HG03097 (cell line): ENCODE results near the gene ERFE.

Experiments used
- ATAC-seq: cut with Tn5 transposase; IDR thresholded peaks from one replicate; pipeline ENCODE4 v1.9.1; 2021; ENCODE audit not compliant: unreplicated experiment, low FRiP score

The ERFE gene

DNA sequence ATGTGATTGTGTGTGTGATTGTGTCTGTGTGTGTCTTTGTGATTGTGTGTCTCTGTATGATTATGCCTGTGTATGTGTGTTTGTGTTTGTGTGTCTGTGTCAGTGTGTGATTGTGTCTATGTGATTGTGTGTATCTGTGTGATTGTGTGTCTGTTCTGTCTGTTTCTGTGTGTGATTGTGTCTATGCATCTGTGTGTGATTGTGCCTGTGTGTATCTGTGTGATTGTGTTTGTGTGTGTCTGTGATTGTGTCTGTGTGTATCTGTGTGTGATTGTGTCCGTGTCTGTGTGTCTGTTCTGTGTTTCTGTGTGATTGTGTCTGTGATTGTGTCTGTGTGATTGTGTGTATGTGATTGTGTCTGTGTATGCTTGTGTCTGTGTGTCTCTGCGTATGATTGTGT is 32.4 kb upstream of the ERFE start:
- no peak for ATAC-seq

DNA sequence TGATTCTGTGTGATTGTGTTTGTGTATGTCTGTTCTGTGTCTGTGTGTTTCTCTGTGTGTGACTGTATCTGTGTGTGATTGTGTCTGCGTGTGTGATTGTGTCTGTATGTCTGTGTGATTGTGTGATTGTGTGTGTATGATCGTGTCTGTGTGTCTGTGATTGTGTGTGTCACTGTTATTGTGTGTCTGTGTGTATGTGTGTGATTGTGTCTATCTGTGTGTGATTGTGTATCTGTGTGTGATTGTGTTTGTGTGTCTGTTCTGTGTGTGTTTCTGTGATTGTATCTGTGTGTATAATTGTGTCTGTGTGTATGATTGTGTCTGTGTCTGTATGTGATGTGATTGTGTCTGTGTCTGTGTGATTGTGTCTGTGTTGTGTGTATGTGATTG is 32.0 kb upstream of the ERFE start:
- no peak for ATAC-seq

DNA sequence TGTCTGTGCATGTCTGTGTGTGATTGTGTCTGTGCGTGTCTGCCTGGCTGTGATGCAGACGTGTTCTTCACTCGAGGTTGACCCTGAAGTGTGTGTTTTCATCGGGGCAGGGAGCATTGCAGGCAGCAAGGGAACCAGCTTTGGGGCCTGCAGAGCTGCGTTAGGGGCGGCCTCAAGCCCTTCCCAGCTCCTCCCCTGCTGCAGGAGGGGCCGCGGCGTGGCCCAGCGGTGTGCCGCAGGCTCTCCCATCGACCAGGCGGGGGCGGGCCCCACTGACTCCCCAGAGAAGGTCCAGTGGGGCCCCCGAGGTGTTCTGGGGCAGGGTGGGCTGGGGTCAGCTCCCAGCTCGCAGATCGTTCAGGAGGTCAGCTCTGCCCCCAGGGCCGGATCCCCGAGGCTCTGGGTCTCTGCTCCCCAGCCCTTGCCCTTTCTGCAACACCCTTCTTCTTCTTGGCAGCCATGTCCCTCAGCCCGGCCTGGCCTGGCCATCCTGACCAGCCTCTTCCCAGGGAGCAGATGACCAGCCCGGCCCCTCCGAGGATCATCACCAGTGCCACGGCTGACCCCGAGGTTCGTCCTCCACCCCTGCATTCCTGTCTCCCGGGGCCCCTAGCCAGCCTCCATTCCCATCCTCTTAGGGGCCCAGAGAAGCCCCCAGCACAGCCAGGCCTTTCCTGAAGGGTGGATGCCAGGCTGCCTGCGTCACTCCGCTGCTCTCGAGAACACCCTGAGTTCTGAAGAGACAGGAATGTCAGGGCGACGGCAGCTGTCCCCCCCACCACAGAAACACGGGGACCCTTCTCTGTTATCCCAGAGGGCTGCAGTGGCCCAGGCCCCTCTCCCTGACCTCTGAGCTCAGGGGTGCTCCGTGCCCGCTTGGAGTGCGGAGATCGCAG is 31.4 kb upstream of the ERFE start:
- ATAC-seq: no peak

DNA sequence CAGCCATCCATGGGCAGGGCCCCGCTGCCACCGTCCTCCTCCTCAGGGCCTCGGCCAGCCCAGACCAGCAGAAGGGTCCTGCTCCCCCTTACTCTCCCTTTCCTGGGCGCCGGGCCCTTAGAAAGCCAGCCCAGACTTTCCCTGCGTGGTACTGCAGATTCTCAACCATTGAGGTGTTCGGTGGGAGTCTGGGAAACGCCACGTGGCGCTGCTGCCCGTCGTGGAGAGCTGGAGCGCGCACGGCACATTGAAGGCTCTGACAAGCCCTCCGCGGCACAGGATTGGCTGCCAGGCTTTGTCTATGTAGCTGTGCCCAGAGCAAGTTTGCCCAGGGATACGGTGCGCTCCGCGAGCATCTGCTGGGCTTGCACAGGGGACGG is 30.7 kb upstream of the ERFE start:
- ATAC-seq: no peak

DNA sequence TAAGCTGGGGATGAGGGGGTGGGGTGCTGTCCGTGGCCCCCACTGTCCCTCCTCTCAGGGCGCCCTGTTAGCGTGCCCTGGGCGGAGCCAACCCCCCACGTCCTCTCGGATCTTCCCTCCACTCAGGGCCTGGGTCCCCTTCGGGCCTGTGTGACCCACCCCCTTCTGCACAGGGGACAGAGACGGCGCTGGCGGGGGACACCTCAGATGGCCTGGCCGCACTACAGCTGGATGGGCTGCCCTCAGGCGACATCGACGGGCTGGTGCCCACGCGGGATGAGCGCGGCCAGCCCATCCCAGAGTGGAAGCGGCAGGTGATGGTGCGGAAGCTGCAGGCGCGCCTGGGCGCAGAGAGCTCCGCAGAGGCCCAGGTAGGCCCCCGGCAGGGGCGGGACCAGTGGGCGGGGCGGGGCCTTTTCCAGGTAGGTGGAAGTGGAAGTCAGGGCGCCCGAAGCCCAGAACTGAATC is 30.2 kb upstream of the ERFE start:
- no peak for ATAC-seq

DNA sequence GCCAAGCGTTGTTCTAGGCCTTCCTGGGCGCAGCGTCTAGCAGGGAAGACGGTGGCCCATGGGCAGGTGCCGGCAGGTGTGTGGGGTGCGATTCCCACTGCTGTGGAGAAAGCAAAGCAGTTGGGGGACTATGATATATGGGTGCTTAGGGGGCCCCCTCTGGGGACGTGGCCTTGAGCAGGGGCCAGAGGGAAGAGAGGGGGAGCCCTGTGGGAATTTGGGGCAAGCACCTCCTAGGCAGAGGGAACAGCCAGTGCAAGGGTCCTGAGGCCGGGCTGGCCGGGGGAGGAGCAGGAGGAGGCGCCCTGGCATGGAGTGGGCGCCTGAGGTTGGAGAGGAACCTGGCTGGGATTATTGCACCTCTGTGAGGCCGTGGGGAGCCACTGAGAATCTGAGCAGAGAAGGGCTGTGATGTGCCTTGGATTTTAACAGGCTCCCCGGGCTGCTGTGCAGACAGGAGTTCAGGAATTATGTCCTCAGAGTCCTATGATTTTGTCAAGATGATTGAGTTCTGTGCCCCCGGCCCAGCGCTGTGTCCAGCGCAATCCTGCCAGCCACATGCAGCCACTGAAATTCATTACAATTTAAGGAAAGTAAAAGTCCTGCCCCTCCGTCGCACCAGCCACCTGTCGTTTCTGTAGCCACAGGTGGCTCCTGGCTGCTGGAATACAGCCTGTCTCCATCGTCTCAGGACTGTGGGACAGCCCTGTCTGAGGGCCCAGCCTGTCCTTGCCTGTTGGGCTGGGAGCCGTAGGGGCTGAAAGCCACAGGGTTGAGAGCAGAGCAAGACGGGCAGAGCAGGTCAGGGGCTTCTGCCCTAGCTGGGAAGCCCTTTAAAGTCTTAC is 29.4 kb upstream of the ERFE start:
- no peak for ATAC-seq

DNA sequence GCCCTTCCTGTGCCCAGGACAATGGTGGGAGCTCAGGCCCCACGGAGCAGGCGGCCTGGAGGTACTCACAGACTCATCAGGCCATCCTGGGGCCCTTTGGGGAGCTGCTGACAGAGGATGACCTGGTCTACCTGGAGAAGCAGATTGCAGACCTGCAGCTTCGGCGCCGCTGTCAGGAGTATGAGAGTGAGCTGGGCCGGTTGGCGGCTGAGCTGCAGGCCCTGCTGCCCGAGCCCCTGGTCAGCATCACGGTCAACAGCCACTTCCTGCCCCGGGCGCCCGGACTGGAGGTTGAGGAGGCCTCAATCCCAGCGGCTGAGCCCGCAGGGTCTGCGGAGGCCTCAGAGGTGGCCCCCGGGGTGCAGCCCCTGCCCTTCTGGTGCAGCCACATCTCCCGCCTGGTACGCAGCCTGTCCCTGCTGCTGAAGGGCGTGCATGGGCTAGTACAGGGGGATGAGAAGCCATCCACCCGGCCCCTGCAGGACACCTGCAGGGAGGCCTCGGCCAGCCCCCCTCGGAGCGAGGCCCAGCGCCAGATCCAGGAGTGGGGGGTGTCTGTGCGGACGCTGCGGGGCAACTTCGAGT is 28.6 kb upstream of the ERFE start:
- no peak for ATAC-seq

DNA sequence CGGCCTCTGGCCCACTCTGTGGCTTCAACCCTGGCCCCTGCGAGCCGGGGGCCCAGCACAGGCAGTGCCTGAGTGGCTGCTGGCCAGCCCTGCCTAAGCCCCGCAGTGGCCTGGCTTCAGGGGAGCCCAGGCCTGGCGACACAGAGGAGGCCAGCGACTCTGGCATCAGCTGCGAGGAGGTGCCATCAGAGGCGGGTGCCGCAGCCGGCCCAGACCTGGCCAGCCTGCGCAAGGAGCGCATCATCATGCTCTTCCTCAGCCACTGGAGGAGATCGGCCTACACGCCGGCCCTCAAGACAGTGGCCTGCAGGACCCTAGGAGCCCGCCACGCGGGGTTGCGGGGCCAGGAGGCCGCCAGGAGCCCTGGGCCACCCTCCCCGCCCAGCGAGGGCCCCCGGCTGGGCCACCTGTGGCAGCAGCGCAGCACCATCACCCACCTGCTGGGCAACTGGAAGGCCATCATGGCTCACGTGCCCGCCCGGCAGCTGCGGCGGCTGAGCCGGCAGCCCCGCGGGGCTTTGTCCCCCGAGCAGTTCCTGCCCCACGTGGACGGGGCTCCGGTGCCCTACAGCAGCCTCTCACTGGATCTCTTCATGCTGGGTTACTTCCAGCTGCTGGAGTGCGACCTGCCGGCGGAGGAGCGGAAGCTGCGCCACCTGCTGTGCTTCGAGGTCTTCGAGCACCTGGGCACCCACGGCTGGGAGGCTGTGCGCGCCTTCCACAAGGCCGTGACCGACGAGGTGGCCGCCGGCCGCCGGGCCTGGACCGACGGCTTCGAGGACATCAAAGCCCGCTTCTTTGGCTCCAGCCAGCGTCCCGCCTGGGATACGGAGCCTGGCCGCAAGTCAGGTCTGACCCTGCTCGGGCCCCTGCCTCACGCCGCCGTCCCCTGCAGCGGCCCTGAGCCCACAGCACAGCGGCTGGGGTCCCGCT is 27.8 kb upstream of the ERFE start:
- no peak for ATAC-seq

DNA sequence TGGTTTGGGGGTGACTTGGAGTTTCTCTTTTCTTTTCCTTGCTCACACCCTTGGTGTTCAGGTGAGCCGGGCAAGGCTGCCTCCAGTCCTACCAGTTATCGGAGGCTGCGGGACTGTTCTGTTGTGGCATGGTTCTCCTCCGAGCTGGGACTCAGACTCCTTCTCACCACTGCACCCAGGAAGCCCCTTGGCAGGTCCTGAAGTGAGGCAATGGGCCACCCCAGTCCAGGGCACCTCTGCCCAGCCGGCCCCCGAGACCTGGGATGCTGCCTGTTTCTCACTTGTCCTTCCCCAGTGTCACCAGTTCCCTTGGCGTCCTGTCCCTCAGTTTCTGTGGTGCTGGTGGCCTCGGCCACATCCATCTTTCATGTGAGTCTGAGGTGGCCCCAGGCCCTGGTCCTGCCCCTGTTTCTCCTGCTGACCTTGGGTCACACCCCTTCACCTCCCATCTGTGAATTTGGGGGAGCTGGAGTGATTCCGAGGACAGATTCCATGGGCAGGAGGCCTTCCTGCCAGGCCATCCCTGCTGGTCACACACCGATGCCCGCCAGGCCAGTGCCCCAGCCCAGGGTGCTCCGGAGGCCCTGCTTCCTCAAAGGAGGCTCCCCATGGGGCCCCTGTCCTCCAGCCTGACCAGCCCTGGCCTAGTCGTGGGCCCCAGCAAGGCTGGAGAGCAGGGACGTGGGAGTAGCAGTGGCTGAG is 26.9 kb upstream of the ERFE start:
- ATAC-seq: no peak

DNA sequence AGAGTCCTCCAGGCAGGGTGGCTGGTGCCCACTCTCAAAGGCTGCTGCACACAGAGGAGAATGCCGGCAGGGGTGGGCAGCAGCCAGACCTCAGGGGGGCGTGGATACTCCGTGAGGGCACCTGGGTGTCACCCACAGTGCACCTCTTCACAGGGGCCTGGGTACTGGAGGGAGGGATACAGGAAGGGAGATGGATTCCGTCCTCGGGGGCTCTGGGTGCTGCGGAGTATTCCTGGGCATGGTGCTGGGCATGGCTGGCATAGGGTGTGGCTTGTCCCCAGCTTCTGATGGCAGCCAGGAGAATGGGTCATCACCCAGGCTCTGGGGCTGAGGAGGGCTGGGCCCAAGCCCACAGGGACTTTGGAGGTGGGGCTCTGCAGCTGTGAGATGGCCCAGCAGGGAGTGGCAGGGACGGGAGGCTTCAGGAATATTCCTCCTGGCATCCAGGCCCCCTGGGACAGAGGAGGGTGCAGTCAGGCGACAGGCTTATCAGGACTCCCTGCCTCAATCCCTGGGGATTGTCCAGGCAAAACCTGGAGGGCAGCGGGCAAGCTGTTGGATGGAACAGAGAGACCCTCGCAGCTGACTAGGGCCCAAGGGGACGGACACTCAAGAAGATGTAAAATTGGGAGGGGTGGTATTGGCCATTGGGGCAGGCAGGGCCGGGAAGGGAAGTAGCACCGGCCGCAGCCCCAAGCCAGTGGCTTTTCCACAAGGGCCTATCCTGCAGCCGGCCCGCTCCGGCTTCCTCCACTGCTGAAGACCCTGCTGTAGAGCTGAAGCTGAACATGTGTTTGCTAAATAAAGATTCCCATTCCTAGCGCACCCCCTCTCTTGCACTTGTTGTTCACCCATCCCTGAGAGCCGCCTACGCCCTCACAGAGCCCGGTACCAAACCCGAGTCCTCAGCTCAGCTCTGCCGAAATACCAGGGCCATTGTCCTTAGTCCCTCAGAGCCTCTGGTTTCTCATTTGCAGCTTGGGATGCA is 26.0 kb upstream of the ERFE start:
- no peak for ATAC-seq

DNA sequence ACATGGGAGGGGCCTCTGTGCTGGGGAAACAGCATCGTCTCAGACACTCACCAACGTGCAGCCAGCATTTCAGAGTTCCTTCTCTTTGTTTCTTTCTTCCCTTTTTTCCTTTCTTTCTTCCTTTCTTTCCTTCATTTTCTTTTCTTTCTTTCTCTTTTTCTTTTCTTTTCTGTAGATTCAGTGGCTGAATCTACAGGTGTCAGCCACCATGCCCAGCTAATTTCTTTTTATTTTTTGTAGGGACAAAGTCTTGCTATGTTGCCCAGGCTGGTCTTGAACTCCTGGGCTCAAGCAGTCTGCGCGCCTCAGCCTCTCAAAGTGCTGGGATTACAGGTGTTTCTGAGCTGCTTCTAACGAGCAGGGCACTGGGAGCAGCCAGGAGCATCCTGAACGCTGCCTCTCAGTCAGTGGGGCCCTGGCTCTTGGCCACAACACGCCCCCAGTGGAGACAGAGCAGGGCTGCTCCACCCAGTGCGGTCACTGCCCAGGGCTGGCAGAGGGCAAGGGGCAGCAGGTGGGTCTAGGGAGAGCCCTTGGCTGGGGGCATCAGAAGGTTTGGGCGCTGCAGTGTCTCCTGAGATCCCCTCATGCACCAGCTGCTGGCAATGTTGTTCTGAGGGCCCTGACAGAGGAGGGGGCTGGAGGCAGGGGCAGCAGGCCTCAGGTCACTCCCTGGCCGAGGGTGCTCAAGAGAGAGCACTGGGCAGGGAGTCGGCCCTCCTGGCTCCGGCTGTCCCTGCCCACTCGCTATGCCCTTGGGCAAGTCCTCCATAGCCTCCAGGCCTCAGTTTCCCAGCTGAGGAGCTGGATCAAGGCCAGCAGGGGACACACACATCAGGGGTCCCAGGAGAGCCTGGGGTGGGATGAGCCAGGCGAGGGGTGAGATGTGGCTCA is 25.0 kb upstream of the ERFE start:
- no peak for ATAC-seq

DNA sequence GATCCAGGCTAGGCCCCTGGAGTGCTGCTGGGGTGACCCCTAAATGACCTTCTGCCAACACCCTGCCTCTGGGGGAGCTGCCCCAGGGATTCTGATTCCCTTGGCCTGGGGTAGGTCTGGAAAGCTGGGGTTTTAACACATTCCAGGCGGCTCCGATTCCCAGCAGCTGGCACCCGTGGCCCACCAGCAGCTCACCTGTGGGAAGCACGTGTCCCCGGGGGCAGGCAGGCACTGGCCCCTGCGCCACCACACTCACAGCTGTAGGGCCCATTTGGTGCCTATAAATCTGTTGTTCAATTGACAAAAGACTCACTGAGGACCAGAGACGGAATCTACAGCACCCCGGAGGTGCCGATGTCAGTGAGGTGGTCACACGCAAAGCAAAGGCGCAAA is 24.4 kb upstream of the ERFE start:
- no peak for ATAC-seq

DNA sequence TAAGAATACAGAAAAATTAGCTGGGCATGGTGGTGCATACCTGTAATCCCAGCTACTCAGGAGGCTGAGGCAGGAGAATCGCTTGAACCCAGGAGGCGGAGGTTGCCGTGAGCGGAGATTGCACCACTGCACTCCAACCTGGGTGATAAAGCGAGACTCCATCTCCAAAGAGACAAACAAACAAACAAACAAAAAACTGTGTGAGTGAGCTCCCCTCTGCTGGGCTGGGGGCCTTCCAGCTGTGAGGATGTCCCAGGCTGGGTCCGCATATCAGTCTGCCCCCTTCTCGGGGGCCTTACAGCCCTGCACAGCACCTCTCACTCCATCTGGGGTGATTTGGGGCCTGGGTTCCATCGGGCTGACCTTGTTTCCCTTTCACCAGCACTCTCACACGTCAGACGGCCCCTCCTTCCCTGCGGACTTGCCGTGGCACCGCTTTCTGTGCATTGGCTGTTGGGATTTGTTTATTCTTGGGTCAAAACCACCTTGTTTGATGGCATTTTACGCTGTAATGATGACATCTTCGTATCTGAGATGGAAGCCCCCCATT is 23.1 kb upstream of the ERFE start:
- ATAC-seq: no peak

DNA sequence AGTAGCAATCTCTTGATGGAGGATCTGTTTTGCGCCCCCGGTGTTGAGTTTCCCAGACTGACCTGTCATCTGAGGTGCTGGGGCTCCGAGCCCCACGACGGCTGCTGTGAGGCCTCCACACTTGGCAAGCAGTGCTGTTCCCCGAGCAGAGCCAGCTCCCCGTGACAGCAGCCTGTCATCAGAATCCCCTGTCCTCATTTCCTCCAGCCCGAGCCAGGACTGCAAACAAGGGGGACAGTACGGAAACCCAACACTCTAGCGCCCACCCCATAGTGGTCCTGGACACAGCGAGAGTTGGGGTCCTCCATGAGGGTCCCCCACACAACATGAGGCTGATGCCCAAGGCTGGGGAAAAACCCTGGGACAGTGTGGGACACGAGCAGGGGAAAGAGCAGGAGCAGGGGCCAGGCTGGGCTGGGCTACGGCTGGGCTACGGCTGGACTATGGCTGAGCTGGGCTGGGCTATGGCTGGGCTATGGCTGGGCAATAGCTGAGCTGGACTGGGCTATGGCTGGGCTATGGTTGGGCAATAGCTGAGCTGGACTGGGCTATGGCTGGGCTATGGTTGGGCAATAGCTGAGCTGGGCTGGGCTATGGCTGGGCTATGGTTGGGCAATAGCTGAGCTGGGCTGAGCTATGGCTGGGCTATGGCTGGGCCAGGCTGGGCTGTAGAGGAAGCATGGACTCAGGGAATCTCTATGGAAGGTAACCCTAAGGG is 21.8 kb upstream of the ERFE start:
- no peak for ATAC-seq

DNA sequence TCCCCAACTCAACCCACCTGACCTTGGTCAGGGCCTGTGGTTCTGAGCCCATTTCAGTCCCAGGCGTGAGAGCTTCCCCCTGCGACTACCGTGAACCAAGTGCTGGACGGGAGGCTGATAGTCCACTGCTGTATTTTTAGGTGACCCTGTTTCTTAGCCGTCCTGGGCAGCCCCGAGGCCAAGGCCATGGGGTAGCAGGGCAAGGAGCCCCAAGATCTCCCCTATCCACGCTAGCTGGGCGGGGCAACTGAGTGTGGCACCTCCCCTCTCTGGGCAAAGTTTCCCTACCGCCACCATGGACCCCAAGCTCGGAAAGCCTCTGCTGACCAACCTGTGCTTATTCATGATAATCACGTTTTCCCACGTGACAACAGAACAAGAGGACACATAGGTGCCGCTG is 20.9 kb upstream of the ERFE start:
- ATAC-seq: no peak

DNA sequence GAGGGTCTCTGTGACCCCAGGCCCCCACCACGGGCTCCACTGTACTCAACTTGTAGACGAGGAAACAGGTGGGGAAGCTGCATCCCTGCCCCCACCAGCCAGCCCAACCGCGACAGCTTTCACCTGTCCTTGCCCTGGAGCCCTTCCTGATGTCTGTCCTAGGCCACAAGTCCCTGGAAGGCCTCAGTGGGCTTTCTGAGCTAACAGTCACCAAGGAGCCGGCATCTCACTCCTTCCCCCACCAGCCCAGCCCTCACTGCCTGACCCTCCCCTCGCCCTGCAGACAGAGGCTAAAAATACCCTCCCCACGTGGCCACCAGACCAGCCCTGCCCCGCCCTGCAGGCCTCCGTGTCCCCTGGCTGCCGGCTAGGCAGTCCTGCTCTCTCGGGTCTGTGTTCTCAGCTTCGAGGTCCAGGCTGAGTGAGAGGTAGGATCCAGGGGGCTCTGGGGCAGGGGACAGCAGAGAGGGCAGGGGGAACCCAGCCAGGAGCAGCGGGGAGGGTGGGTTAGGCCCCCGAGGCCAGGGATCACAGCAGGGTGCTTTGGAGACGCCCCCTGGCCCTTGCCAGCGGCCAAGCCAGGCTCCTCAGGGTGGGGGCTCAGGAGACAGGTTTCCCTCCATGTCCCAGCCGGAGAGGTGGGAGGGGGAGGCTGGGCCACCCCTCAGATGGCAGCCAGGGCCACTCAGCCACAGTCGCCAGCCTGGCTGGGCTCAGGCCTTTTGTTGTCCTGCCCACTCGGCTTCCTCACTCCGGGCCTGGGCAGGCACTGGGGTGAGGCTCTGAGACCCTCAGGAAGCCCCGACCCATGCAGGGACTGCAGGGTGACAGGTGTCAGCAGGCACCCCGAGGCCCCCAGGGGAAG is 20.2 kb upstream of the ERFE start, which contains the start of gene KLHL30:
KLHL30 (plus strand) TSS at position 338 of the 865 bp plus-strand sequence. CDS start 2,087 bp downstream, outside the sequence.
- no peak for ATAC-seq
